Kidney (tissue), 14 donors: Measurements from ENCODE around the gene IL21R. TPM values are rescaled to one million over a fixed set of nuclear protein-coding genes. Genes with fewer than 3 reads are reported as not detected.

Source experiments
- DNase-seq, 5 donors: peaks; one replicate each; pipeline ENCODE4 v3.0.0-alpha.2; 2013 to 2020
- FAIRE-seq: peaks from 2 replicates; lab custom pipeline; 2012; peaks lifted over from hg19 to GRCh38; lab: Jason Lieb, UNC
- H3K27ac ChIP-seq, 2 donors: one replicate each; pipeline ENCODE4 v1.7.0; 2013; ENCODE audit warnings: low read depth in 2 of 2, low read length in 2 of 2, inconsistent platforms in 1 of 2
- H3K27me3 ChIP-seq: one replicate; pipeline ENCODE4 v1.7.1; 2013; ENCODE audit warnings: low read length, inconsistent platforms; ENCODE audit not compliant: control insufficient read depth, insufficient read depth
- H3K36me3 ChIP-seq, 3 donors: one replicate each; pipeline versions ENCODE4 v1.7.0 to v1.7.1; 2013; ENCODE audit warnings: low read length in 3 of 3, control low read depth in 1 of 3, inconsistent platforms in 1 of 3; ENCODE audit not compliant: insufficient read depth in 3 of 3, control insufficient read depth in 2 of 3
- H3K4me1 ChIP-seq, 3 donors: one replicate each; pipeline versions ENCODE4 v1.7.0 to v1.7.1; 2013; ENCODE audit warnings: low read length in 3 of 3, inconsistent platforms in 1 of 3, low read depth in 1 of 3; ENCODE audit not compliant: control insufficient read depth in 2 of 3, insufficient read depth in 2 of 3
- H3K4me3 ChIP-seq, 3 donors: one replicate each; pipeline versions ENCODE4 v1.7.0 to v1.8.1; 2013; ENCODE audit warnings: low read length in 3 of 3, control low read depth in 1 of 3, inconsistent platforms in 1 of 3
- H3K9ac ChIP-seq, 3 donors: one replicate each; pipeline versions ENCODE4 v1.7.0 to v1.7.1; 2013; ENCODE audit warnings: low read length in 3 of 3, control low read depth in 1 of 3, inconsistent platforms in 1 of 3
- H3K9me3 ChIP-seq, 3 donors: one replicate each; pipeline versions ENCODE4 v1.7.0 to v1.7.1; 2013; ENCODE audit warnings: low read length in 3 of 3, control low read depth in 1 of 3, inconsistent platforms in 1 of 3; ENCODE audit not compliant: control insufficient read depth in 2 of 3, insufficient read depth in 1 of 3
- intact Hi-C: fragments of 100-400 bp; cut with DNase I; formaldehyde crosslinking; loops from one replicate; pipeline ENCODE4 v1.11.1; 2022
- polyA plus RNA-seq: library from polyadenylated mRNA; stranded (reverse); fragments of 350-450 nt; fragmentation: Illumina TruSeq; extraction: RNeasy Lipid Tissue Mini Kit (QIAGEN cat#74804); gene quantifications from one replicate; pipeline ENCODE4 v1.2.3, GENCODE V29; 2014; ENCODE audit warnings: low read depth, low replicate concordance; ENCODE audit not compliant: insufficient read depth
- total RNA-seq: library from RNA; stranded (reverse); fragmentation: NEBNext Ultra II Directional; extraction: Animal tissue kit (Norgen Biotek cat#: 25700); gene quantifications from one replicate; pipeline ENCODE4 v1.2.1, GENCODE V29; 2021
- TF ChIP-seq, protein P1 (sequence below): IDR thresholded peaks from 3 replicates; pipeline ENCODE4 v1.5.1; 2012; ENCODE audit warnings: mild to moderate bottlenecking, moderate library complexity, borderline replicate concordance; ENCODE audit not compliant: insufficient read depth; ENCODE audit errors: extremely low read depth
- donor health status: control.
- donor health status: control.
- donor health status: control.
- donor health status: control.
- donor health status: control.
- donor health status: DM: yes; HTN: yes; CAD: no.
- donor health status: Normal renal cell carcinoma (clear cell type).

The IL21R gene
- total and polyA plus RNA-seq, 2 donors from 2014 or later, result 0.65 to 3.0 TPM

DNA sequence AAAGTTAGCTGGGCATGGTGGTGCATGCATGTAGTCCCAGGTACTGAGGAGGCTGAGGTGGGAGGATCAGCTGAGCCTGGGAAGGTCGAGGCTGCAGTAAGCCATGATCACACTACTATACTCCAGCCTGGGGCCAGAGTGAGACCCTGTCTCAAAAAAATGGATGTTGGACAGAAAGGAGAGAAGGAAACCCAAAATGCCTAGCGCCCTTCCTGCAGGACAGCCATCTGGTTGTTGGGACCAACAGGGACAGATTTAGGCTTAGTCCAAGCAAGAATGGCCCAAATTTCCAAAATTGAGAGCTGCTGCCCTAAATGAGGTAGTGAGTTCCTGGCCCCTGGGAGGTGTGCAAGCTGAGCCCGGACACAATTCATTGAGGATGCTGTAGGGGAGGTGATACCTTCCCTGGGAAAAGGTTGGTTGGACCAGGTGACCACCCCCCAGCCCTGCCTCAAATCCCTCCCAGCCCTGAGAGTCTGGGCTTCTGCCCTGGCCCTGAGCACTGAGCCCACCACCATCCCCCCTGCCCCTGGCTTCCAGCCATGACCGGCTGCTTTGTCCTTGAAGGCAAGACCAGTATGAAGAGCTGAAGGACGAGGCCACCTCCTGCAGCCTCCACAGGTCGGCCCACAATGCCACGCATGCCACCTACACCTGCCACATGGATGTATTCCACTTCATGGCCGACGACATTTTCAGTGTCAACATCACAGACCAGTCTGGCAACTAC lies 35.1 kb downstream of the IL21R start:
- H3K27ac ChIP-seq, result no peak overlapping the region
- TF ChIP-seq, protein P1, sequence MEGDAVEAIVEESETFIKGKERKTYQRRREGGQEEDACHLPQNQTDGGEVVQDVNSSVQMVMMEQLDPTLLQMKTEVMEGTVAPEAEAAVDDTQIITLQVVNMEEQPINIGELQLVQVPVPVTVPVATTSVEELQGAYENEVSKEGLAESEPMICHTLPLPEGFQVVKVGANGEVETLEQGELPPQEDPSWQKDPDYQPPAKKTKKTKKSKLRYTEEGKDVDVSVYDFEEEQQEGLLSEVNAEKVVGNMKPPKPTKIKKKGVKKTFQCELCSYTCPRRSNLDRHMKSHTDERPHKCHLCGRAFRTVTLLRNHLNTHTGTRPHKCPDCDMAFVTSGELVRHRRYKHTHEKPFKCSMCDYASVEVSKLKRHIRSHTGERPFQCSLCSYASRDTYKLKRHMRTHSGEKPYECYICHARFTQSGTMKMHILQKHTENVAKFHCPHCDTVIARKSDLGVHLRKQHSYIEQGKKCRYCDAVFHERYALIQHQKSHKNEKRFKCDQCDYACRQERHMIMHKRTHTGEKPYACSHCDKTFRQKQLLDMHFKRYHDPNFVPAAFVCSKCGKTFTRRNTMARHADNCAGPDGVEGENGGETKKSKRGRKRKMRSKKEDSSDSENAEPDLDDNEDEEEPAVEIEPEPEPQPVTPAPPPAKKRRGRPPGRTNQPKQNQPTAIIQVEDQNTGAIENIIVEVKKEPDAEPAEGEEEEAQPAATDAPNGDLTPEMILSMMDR, result no peak
- no peak overlapping the region for H3K9ac ChIP-seq
- H3K27me3 ChIP-seq, result no peaks in the 10 kb centered on the region
- FAIRE-seq (no peak), DNase-seq (no peak)
- H3K4me3 ChIP-seq, result no peak overlapping the region
- no peaks in the 10 kb centered on the region for H3K9me3 ChIP-seq
- intact Hi-C loops, result no loop called here
- no peaks in the 10 kb centered on the region for H3K36me3 ChIP-seq
- H3K4me1 ChIP-seq, result no peaks in the 10 kb centered on the region

DNA sequence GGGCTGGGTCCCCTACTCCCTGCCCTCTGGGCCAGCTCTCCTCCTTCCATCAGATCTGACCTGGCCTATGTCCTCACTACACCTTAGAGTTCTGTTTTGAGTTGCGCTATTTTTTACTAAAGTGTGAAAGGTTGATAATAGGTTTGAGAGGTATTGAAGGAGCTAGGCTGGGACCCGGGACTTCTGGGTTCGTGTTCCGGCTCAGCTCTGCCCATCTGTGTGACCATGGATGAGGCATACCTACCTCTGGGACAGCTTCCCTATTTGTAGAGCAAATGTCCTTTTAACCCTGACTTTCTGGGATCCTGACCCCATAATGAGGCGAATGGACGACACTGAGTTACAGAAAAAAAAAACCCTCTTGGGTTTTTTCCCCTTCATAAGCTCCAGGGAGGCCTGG lies 36.0 kb downstream of the IL21R start:
- TF ChIP-seq, protein P1, result no peak
- intact Hi-C loops, result no loop called here
- FAIRE-seq (no peak), DNase-seq (no peak)
- no peak overlapping the region for H3K9ac ChIP-seq
- no peaks in the 10 kb centered on the region for H3K4me1 ChIP-seq
- no peak overlapping the region for H3K27ac ChIP-seq
- no peaks in the 10 kb centered on the region for H3K27me3 ChIP-seq
- H3K36me3 ChIP-seq, result no peaks in the 10 kb centered on the region
- H3K9me3 ChIP-seq, result no peaks in the 10 kb centered on the region
- H3K4me3 ChIP-seq, result no peak overlapping the region

DNA sequence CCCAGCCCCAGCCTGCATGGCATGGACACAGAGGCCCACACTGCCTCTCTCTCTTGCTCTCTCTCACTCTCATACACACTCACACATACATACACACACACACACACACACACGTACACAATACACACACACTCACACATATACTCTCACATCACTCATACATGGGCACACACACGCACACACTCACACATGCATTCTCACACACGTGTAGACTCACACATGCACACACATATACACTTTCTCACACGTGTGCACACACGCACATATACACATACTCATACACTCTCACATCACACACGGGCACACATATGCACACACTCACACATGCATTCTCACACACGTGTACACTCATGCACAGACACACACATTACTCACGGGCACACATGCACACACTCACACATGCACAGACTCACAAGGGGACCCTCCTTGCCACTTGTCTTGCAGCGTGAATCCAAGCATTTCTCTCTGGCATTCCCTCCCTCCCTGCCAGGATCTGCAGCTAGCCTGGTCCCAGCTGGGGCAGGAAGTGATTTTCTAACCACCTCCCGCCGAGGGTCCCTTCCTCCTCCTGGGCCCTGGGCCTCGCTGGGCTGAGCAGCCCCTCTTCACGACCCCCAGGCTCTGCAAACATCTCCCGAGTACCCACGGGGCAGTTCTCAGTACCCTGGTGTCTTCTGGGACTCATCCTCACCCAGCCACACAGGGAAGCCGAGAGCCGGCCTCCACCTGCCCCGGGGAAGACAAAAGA lies 37.5 kb downstream of the IL21R start:
- DNase-seq (no peak), FAIRE-seq (no peak)
- Histone ChIP-seq H3K4me3 (no peak overlapping the region), H3K4me1 (no peaks in the 10 kb centered on the region), H3K9me3 (peaks cover 0 to 6% (median 0%) of the 10 kb centered on the region in 3 donors), H3K36me3 (no peaks in the 10 kb centered on the region), H3K9ac (no peak overlapping the region), H3K27me3 (no peaks in the 10 kb centered on the region), H3K27ac (no peak overlapping the region)
- TF ChIP-seq, protein P1, result no peak
- intact Hi-C loops, result loop anchor here (10.0 kb wide), 1 partner anchor 55 kb away; no protein-coding TSS in a partner anchor
